Measurements from ENCODE around the gene USP3. TPM values are rescaled to one million over a fixed set of nuclear protein-coding genes. Genes with fewer than 3 reads are reported as not detected.
A peak's percentile ranks its signal among the peaks of the same experiment; 100 is the strongest.
"Not testable (repeated sequence)": the region's sequence is repeated elsewhere in the genome, so short reads cannot be mapped to it uniquely, and the experiment has no call there.

The USP3 gene
- total RNA-seq, 2 experiments from 2014 or later = 62.7 to 70.8 TPM

DNA sequence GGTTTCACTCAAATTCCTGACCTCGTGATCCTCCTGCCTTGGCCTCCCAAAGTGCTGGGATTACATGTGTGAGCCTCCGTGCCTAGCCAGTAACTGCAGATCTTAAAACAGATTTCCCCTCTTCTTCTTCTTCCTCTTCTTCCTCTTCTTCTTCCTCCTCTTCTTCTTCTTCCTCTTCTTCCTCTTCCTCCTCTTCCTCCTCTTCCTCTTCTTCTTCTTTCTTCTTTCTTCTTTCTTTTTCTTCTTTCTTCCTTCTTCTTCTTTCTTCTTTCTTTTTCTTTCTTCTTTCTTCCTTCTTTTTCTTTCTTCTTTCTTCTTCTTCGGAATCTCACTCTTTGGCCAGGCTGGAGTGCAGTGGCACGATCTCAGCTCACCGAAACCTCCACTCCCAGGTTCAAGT is 7.8 kb downstream of the USP3 start:
- no peak for DNase-seq
- Mint-ChIP-seq H3K27me3 (no peaks in the 10 kb centered on the region), H3K4me3 (no peak overlapping the region), H3K4me1 (peaks cover 85% of the 10 kb centered on the region), H3K27ac (peak overlapping the region; percentile 85), H3K36me3 (ENCODE audit: low read depth) (peaks cover 4% of the 10 kb centered on the region), H3K9me3 (no peaks in the 10 kb centered on the region)
- POLR2A ChIA-PET = no interaction called here
- CTCF ChIA-PET = interaction anchor here (0.8 to 1.6 kb wide), 5 partner anchors 16 to 86 kb away, joined by 3 to 5 read pairs (median 3); no protein-coding TSS in a partner anchor

DNA sequence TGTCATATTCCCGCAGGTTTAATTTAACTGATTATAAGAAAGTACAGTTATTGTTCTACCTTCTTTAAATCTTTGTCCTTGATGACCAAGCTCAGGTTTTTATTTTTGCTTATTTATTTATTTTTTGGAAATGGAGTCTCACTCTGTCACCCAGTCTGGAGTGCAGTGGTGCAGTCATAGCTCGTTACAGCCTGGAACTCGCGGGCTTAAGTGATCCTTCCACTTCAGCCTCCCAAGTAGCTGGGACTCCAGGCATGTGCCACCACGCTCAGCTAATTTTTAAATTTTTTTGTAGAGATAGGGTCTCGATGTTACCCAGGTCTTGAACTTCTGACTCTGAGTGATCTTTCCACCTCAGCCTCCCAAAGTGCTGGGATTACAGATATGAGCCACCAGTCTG is 8.9 kb downstream of the USP3 start:
- no peaks in the 10 kb centered on the region for H3K9me3 Mint-ChIP-seq
- no peak for DNase-seq
- no peak overlapping the region for H3K27ac Mint-ChIP-seq

DNA sequence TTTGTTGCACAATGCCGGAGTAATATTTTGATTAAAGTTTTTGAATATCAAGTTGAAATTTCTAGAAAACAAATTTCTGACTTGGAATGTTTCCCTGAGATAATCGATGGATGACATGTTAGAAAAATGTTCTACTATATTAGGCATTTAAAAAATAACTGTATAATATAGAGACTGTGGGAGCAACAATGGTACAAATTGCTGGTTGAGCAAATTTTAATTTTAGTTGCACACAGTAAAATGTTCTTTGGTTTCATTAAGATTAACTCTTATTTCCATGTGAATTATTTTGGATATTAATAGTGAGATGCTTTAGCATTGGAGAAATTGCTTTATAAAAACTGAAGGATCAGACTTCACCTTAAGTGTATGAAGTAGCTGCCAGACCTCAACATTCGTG is 9.3 kb downstream of the USP3 start:
- Mint-ChIP-seq H3K27ac (no peak overlapping the region), H3K36me3 (ENCODE audit: low read depth) (peaks cover 5% of the 10 kb centered on the region), H3K4me1 (peaks cover 82% of the 10 kb centered on the region), H3K4me3 (no peak overlapping the region), H3K9me3 (no peaks in the 10 kb centered on the region), H3K27me3 (no peaks in the 10 kb centered on the region)
- no peak for DNase-seq
- ChIA-PET POLR2A (no interaction called here), CTCF (interaction anchor here (0.7 kb wide), 2 partner anchors 32 to 196 kb away, joined by 3 read pairs; no protein-coding TSS in a partner anchor)

More for the DNA sequence above, 8.9 kb downstream of the USP3 start:
- peaks cover 85% of the 10 kb centered on the region for H3K4me1 Mint-ChIP-seq
- no peaks in the 10 kb centered on the region for H3K27me3 Mint-ChIP-seq
- POLR2A ChIA-PET = interaction anchor here (0.6 kb wide), 1 partner anchor 1126 kb away, joined by 3 read pairs; no protein-coding TSS in a partner anchor
- no peak overlapping the region for H3K4me3 Mint-ChIP-seq
- H3K36me3 Mint-ChIP-seq (ENCODE audit: low read depth) = peaks cover 5% of the 10 kb centered on the region
- CTCF ChIA-PET = interaction anchor here (0.7 to 1.6 kb wide), 4 partner anchors 17 to 85 kb away, joined by 3 to 5 read pairs (median 3); no protein-coding TSS in a partner anchor

DNA sequence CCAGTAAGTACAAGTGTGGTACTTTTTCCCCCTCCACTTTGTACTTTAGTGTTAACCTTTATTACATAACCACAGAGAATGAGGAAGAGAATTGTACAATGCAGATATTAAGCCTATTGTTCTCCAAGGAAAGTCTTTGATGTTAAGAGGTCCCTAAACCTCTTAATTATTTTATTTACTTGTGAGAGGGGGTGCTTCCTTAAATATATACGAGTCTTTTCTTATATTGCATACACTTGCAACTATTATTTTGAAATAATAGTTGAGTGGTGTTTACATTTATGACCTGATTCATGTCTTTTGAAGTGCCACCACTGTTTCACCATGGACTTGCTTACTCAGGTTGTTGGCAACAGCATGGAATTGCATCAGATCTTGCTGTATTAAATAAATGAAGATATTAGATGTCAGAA is 10.1 kb downstream of the USP3 start:
- H3K27me3 Mint-ChIP-seq = no peaks in the 10 kb centered on the region
- ChIA-PET CTCF (interaction anchor here (1.3 kb wide), 1 partner anchor 8 kb away, joined by 3 read pairs; no protein-coding TSS in a partner anchor), POLR2A (no interaction called here)
- DNase-seq = no peak
- H3K36me3 Mint-ChIP-seq (ENCODE audit: low read depth) = peaks cover 8% of the 10 kb centered on the region
- no peak overlapping the region for H3K27ac Mint-ChIP-seq
- no peak overlapping the region for H3K4me3 Mint-ChIP-seq
- no peaks in the 10 kb centered on the region for H3K9me3 Mint-ChIP-seq
- peaks cover 80% of the 10 kb centered on the region for H3K4me1 Mint-ChIP-seq

DNA sequence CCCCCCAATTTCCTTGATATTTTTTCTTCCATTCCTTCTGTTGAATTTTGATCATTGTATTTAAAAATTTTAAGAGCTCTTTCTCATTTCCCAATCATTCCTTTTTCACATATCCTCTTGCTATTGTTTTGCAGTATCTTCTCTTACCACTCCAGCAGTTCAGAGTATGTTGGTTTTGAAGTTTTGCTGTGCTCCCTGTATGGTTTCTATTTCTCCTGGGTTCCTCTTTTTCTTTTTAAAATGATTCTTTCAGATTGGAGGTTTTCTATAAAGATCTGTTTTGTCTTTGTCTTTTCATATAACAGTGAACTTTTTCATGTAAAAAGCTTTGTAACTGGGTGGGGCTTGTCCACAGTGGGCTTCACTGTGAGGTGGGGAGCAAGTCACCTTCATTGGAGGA is 12.8 kb downstream of the USP3 start:
- POLR2A ChIA-PET = no interaction called here

DNA sequence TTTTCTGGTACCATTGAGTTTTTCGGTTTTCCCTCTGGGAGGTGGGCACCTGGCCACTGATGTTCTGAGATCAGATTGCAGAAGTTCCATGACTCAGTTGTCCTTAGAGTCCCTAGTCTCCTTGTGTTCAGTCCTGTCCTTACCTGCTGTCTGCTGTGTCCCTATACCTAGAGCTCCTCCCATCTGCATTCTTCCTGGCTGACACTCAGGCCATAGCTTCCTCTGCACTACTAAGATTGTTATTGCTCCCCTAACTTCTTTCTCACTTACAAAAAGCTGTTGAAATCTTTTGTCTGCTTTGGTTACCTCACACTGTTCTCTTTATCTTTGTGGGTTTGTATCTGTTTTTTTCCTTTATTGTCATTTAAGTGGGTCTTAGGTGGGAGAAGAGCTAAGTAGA is 13.2 kb downstream of the USP3 start:
- H3K4me3 Mint-ChIP-seq = no peak overlapping the region
- CTCF ChIA-PET = interaction anchor here (0.9 to 1.5 kb wide), 5 partner anchors 10 to 51 kb away, joined by 3 read pairs; partner anchors contain the start of gene USP3
- H3K36me3 Mint-ChIP-seq (ENCODE audit: low read depth) = peaks cover 8% of the 10 kb centered on the region
- POLR2A ChIA-PET = no interaction called here
- H3K4me1 Mint-ChIP-seq = peaks cover 62% of the 10 kb centered on the region
- no peaks in the 10 kb centered on the region for H3K27me3 Mint-ChIP-seq
- DNase-seq = no peak
- no peaks in the 10 kb centered on the region for H3K9me3 Mint-ChIP-seq
- H3K27ac Mint-ChIP-seq = peak overlapping the region; percentile 43

More for the DNA sequence above, 12.8 kb downstream of the USP3 start:
- H3K4me3 Mint-ChIP-seq = no peak overlapping the region
- no peaks in the 10 kb centered on the region for H3K27me3 Mint-ChIP-seq
- peaks cover 63% of the 10 kb centered on the region for H3K4me1 Mint-ChIP-seq
- no peak for DNase-seq
- peaks cover 8% of the 10 kb centered on the region for H3K36me3 Mint-ChIP-seq (ENCODE audit: low read depth)
- peak overlapping the region; percentile 43 for H3K27ac Mint-ChIP-seq
- no peaks in the 10 kb centered on the region for H3K9me3 Mint-ChIP-seq
- CTCF ChIA-PET = interaction anchor here (0.9 to 1.5 kb wide), 4 partner anchors 9 to 51 kb away, joined by 3 read pairs; partner anchors contain the start of gene USP3

DNA sequence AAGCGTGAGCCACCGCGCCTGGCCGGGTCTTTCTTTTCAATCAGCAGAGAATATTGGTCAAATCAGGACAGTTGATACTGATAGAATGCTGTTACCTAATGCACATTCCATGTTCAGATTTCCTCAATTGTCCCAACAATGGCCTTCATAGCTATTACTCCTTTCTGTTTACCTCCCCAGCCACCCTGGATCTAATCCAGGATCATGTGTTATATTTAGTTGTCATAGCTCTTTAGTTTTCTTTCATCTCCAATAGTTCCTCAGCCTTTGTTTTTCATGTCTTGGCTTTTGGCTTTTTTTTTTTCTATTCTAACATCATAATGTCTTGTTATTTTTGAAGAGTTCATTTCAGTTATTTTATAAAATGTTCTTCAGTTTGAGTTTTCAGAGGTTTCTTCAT is 14.6 kb downstream of the USP3 start:
- peaks cover 58% of the 10 kb centered on the region for H3K4me1 Mint-ChIP-seq
- no peak for DNase-seq
- H3K27ac Mint-ChIP-seq = no peak overlapping the region
- ChIA-PET CTCF (interaction anchor here (1.0 to 4.7 kb wide), 3 partner anchors 9 to 35 kb away, joined by 3 to 15 read pairs (median 4); no protein-coding TSS in a partner anchor), POLR2A (no interaction called here)
- H3K9me3 Mint-ChIP-seq = no peaks in the 10 kb centered on the region
- H3K36me3 Mint-ChIP-seq (ENCODE audit: low read depth) = peaks cover 8% of the 10 kb centered on the region
- H3K4me3 Mint-ChIP-seq = no peak overlapping the region
- H3K27me3 Mint-ChIP-seq = no peaks in the 10 kb centered on the region

DNA sequence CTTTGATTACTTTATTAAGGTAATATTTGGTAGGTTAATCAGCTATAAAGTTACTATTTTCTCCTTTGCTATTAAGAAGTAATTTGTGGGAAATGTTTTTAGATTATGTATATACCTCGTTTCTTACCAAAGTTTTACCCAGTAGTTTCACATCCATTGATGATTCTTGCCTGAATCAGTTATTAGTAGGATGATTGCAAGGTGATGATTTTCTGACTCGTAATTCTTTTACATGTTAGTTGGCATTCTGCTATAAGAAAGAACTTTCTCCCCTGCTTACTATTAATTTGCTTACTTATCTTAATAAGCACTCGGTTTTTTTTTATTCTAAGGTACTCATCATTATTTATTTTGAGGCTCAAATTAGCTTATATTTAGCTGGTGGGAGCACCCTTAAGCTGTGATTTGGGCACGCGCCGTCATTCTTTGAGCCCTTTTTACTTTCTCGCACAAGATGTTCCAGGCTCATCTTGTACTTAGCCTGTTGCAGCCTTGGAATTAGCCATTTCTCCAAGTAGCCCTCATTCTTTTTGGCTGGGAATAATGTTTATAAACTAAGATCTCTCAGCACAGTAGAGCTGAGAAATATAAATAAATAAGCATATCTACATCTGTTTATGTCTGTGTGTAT is 15.3 kb downstream of the USP3 start:
- no peak overlapping the region for H3K27ac Mint-ChIP-seq
- H3K4me1 Mint-ChIP-seq = peaks cover 59% of the 10 kb centered on the region
- no peaks in the 10 kb centered on the region for H3K27me3 Mint-ChIP-seq
- no peaks in the 10 kb centered on the region for H3K9me3 Mint-ChIP-seq
- peaks cover 5% of the 10 kb centered on the region for H3K36me3 Mint-ChIP-seq (ENCODE audit: low read depth)
- DNase-seq = no peak
- H3K4me3 Mint-ChIP-seq = no peak overlapping the region
- ChIA-PET CTCF (interaction anchor here (0.6 to 4.7 kb wide), 4 partner anchors 9 to 490 kb away, joined by 3 to 15 read pairs (median 4); no protein-coding TSS in a partner anchor), POLR2A (no interaction called here)

DNA sequence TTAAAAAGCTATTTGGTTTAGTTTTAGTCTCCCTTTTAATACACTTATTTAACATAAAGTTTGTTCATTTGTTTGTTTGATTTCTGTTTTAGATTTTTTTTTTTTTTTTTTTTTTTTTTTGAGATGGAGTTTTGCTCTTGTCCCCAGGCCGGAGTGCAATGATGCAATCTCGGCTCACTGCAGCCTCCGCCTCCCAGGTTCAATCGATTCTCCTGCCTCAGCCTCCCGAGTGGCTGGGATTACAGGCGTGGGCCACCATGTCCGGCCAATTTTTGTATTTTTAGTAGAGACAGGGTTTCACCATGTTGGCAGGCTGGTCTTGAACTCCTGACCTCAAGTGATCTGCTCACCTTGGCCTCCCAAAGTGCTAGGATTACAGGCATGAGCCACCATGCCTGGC is 16.1 kb downstream of the USP3 start:
- POLR2A ChIA-PET; DNase-seq; H3K27ac Mint-ChIP-seq; H3K36me3 Mint-ChIP-seq (ENCODE audit: low read depth); H3K4me3 Mint-ChIP-seq; H3K9me3 Mint-ChIP-seq; H3K27me3 Mint-ChIP-seq: not testable (repeated sequence)
- H3K4me1 Mint-ChIP-seq = peaks cover 59% of the 10 kb centered on the region
- CTCF ChIA-PET = interaction anchor here (0.6 to 4.7 kb wide), 3 partner anchors 10 to 489 kb away, joined by 3 to 15 read pairs (median 3); no protein-coding TSS in a partner anchor

DNA sequence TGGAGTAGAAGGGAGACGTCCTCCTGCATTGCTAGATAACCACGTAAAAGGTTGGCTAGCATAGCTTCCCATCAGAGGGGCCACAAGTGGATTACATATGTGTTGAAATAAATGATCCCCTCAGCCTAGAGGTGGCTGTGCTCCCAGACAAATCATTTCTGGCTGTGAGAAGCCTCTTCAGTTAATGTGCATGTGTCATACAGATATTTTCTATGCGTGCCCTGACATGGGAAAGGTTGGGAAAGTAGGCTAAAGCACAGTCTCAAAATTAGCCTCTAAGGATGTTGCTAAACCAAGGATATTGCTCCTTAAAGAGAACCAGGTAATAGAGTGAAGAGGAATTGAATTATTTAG is 17.8 kb downstream of the USP3 start:
- CTCF ChIA-PET = interaction anchor here (0.7 to 4.7 kb wide), 3 partner anchors 12 to 110 kb away, joined by 3 to 15 read pairs (median 3); no protein-coding TSS in a partner anchor
- no peak for DNase-seq
- Mint-ChIP-seq H3K27me3 (no peaks in the 10 kb centered on the region), H3K36me3 (ENCODE audit: low read depth) (peaks cover 11% of the 10 kb centered on the region), H3K4me1 (peaks cover 52% of the 10 kb centered on the region), H3K4me3 (no peak overlapping the region), H3K9me3 (no peaks in the 10 kb centered on the region), H3K27ac (no peak overlapping the region)
- POLR2A ChIA-PET = no interaction called here

DNA sequence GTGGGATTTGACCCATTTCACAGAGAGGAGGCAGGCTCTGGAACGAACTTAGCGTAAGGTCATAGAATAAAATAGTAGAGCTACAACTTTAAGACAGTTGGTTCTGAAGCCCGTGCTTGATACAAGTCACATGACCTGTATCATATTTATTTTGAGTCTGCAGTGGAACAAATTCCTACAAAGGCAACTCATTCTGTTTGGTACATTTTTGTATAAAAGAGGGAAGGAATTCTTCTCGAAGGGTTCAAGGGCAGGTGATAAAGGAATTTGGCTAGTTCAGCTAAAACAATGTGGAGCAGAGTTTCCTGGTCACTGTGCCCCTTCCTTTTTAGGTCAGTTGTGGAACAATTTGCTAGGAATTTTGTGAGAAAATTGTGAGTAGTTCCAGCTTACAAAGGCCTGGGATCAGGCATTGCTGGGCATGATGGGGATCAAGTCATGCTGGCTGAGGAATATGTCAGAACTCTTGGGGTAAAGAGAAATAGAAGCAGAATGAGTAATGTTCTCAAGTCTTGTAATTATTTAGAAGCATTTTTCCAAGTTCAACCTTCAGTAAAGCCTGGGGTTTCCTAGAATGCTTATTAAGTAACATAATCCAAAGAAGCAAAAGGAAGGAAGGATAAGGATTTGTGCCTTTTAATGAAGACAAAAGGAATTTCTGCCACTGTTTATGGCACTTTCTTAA is 19.1 kb downstream of the USP3 start:
- ChIA-PET POLR2A (no interaction called here), CTCF (interaction anchor here (4.7 kb wide), 1 partner anchor 13 kb away, joined by 15 read pairs; no protein-coding TSS in a partner anchor)
- H3K27me3 Mint-ChIP-seq = no peaks in the 10 kb centered on the region
- no peak for DNase-seq
- no peak overlapping the region for H3K4me3 Mint-ChIP-seq
- no peaks in the 10 kb centered on the region for H3K9me3 Mint-ChIP-seq
- H3K4me1 Mint-ChIP-seq = peaks cover 52% of the 10 kb centered on the region
- no peak overlapping the region for H3K27ac Mint-ChIP-seq
- peaks cover 19% of the 10 kb centered on the region for H3K36me3 Mint-ChIP-seq (ENCODE audit: low read depth)

DNA sequence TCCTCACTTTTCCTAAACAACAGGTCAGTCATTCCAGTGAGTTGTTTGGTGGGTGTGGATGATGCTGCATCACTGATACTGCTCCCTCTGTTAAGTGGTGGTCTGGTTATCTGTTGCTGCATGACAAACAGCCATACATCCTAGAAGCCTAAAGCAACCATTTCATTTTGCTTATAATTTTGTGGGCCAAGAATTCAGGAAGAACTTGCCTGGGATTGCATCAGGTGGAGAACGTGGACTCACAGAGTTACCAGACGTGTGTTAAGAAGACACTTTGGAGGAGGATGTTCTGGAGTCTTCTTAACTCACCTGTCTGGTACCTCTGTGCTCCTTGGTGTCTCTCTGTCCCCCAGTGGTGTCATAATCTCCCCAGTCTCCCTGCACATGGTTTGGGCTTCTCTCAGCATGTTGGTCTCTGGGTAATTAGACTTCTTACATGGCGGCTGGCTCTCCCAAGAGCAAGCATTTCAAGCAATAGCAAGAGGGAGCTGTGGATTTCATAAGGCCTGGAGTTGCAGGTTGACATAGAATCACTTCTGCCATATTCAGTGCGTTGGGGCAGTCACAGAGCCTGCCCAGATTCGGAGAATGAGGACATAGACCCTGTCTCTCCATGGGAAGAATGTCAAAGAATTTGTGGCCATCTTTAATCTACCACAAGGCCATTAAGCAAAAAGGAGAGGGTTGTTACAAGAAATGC is 20.1 kb downstream of the USP3 start:
- ChIA-PET CTCF (interaction anchor here (1.0 to 1.5 kb wide), 2 partner anchors 19 to 21 kb away, joined by 3 read pairs; no protein-coding TSS in a partner anchor), POLR2A (no interaction called here)
- no peaks in the 10 kb centered on the region for H3K9me3 Mint-ChIP-seq
- no peak overlapping the region for H3K27ac Mint-ChIP-seq
- H3K4me3 Mint-ChIP-seq = no peak overlapping the region
- peaks cover 17% of the 10 kb centered on the region for H3K36me3 Mint-ChIP-seq (ENCODE audit: low read depth)
- peaks cover 50% of the 10 kb centered on the region for H3K4me1 Mint-ChIP-seq
- DNase-seq = no peak
- no peaks in the 10 kb centered on the region for H3K27me3 Mint-ChIP-seq

DNA sequence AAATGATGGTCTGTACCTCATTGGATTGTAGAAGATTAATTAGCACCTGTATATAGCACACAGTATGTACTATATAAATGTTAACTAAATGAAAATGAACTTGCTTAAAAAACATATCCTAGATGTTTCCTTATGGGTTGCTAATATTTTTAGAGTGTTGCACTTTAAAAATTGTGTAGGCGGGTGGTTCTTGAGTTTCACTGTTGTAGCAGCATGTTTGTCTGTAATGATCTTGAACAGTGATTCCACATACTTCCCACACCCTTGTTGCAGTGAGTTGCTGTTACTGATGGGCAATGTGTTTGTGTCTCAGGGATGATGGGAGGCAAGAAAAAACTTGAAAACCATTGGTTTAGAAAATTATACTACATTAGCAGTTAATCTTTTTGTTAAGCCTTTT is 22.0 kb downstream of the USP3 start:
- no peak overlapping the region for H3K27ac Mint-ChIP-seq
- ChIA-PET POLR2A (no interaction called here), CTCF (no interaction called here)
- H3K9me3 Mint-ChIP-seq = no peaks in the 10 kb centered on the region
- no peaks in the 10 kb centered on the region for H3K27me3 Mint-ChIP-seq
- DNase-seq = no peak
- H3K4me3 Mint-ChIP-seq = no peak overlapping the region
- H3K4me1 Mint-ChIP-seq = peaks cover 62% of the 10 kb centered on the region
- peaks cover 26% of the 10 kb centered on the region for H3K36me3 Mint-ChIP-seq (ENCODE audit: low read depth)
